PC-3 (cell line): Measurements from ENCODE around the gene ZNF76.

ENCODE experiments used
- EZH2 ChIP-seq: fragments of 300-600 bp; sonication (generic); IDR thresholded peaks from one replicate; pipeline ENCODE4 v1.6.1; 2017; ENCODE audit warnings: antibody characterized with exemption, mild to moderate bottlenecking, low read length; ENCODE audit not compliant: unreplicated experiment
- TF ChIP-seq, protein P1 (sequence below): fragments of 300-600 bp; sonication (generic); conservative IDR thresholded peaks from 2 replicates; pipeline ENCODE4 v1.5.1; 2017; ENCODE audit warnings: antibody characterized with exemption, low read depth, mild to moderate bottlenecking, low read length

DNA sequence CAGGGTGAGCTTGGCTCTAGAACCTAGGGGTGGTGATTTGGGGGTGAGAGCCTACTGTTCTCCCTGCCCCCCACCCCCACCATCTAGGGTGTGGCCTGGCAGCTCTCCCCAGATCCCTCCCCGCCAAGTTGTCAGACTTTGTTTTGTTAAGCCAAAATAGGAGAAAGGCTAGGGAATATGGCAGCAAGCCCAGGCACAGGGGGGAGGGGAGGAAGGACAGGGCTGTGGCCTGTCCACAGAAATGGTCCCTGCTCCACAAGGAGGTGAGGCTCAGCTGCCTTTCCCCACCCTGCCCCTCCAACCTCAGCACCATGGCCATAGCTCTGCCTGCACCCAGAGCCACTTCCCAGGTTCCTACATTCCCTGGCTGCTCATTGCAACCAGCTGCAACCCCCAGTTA lies 28.6 kb upstream of the ZNF76 start:
- TF ChIP-seq, protein P1, sequence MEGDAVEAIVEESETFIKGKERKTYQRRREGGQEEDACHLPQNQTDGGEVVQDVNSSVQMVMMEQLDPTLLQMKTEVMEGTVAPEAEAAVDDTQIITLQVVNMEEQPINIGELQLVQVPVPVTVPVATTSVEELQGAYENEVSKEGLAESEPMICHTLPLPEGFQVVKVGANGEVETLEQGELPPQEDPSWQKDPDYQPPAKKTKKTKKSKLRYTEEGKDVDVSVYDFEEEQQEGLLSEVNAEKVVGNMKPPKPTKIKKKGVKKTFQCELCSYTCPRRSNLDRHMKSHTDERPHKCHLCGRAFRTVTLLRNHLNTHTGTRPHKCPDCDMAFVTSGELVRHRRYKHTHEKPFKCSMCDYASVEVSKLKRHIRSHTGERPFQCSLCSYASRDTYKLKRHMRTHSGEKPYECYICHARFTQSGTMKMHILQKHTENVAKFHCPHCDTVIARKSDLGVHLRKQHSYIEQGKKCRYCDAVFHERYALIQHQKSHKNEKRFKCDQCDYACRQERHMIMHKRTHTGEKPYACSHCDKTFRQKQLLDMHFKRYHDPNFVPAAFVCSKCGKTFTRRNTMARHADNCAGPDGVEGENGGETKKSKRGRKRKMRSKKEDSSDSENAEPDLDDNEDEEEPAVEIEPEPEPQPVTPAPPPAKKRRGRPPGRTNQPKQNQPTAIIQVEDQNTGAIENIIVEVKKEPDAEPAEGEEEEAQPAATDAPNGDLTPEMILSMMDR = no peak
- no peak for TF ChIP-seq EZH2
